ENCODE measurements around the gene TNIP2.

TNIP2 gene

GRCh38 chr4:2800691-2801596 lies 44.8 kb upstream of the TNIP2 start (continued):
- TF ChIP-seq INSM2 (tag by site-specific recombination; IDR thresholded peaks at IDR 0.05), result no peak
- TF ChIP-seq, protein P1, sequence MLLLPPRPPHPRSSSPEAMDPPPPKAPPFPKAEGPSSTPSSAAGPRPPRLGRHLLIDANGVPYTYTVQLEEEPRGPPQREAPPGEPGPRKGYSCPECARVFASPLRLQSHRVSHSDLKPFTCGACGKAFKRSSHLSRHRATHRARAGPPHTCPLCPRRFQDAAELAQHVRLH (tag by site-specific recombination; IDR thresholded peaks at IDR 0.05), result no peak
- no peak for TF ChIP-seq ZSCAN5A (tag by site-specific recombination; IDR thresholded peaks at IDR 0.05)
- TF ChIP-seq ZNF626 (tag by site-specific recombination; IDR thresholded peaks at IDR 0.05), result no peak
- TF ChIP-seq ZNF624 (tag by site-specific recombination; IDR thresholded peaks at IDR 0.05), result no peak
- no peak for TF ChIP-seq PRDM2 (tag by site-specific recombination; IDR thresholded peaks at IDR 0.05; ENCODE audit: borderline replicate concordance)
- TF ChIP-seq ZSCAN30 (tag by site-specific recombination; IDR thresholded peaks at IDR 0.05), result no peak
- TF ChIP-seq, protein P2, sequence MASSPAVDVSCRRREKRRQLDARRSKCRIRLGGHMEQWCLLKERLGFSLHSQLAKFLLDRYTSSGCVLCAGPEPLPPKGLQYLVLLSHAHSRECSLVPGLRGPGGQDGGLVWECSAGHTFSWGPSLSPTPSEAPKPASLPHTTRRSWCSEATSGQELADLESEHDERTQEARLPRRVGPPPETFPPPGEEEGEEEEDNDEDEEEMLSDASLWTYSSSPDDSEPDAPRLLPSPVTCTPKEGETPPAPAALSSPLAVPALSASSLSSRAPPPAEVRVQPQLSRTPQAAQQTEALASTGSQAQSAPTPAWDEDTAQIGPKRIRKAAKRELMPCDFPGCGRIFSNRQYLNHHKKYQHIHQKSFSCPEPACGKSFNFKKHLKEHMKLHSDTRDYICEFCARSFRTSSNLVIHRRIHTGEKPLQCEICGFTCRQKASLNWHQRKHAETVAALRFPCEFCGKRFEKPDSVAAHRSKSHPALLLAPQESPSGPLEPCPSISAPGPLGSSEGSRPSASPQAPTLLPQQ (tag by site-specific recombination; IDR thresholded peaks at IDR 0.05), result peak; percentile 70
- TF ChIP-seq, protein P3, sequence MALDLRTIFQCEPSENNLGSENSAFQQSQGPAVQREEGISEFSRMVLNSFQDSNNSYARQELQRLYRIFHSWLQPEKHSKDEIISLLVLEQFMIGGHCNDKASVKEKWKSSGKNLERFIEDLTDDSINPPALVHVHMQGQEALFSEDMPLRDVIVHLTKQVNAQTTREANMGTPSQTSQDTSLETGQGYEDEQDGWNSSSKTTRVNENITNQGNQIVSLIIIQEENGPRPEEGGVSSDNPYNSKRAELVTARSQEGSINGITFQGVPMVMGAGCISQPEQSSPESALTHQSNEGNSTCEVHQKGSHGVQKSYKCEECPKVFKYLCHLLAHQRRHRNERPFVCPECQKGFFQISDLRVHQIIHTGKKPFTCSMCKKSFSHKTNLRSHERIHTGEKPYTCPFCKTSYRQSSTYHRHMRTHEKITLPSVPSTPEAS (tag by site-specific recombination; IDR thresholded peaks at IDR 0.05), result no peak
- 0 out of 2 replicates have a peak, but pooled peaks have one; percentile 8 for TF ChIP-seq ZIC2 (tag by site-specific recombination; IDR thresholded peaks at IDR 0.05)
- TF ChIP-seq ZNF629 (tag by site-specific recombination; IDR thresholded peaks at IDR 0.05), result no peak
- TF ChIP-seq, protein P4, sequence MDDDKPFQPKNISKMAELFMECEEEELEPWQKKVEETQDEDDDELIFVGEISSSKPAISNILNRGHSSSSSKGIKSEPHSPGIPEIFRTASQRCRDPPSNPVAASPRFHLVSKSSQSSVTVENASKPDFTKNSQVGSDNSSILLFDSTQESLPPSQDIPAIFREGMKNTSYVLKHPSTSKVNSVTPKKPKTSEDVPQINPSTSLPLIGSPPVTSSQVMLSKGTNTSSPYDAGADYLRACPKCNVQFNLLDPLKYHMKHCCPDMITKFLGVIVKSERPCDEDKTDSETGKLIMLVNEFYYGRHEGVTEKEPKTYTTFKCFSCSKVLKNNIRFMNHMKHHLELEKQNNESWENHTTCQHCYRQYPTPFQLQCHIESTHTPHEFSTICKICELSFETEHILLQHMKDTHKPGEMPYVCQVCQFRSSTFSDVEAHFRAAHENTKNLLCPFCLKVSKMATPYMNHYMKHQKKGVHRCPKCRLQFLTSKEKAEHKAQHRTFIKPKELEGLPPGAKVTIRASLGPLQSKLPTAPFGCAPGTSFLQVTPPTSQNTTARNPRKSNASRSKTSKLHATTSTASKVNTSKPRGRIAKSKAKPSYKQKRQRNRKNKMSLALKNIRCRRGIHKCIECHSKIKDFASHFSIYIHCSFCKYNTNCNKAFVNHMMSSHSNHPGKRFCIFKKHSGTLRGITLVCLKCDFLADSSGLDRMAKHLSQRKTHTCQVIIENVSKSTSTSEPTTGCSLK (tag by site-specific recombination; IDR thresholded peaks at IDR 0.05), result no peak
- TF ChIP-seq ZNF174 (tag by site-specific recombination; IDR thresholded peaks at IDR 0.05), result no peak
- peak; percentile 60 for TF ChIP-seq EGR2 (tag by site-specific recombination; IDR thresholded peaks at IDR 0.05; ENCODE audit: low read depth)
- TF ChIP-seq HIC1 (tag by site-specific recombination; IDR thresholded peaks at IDR 0.05), result no peak
- no peak for TF ChIP-seq ZNF670 (tag by site-specific recombination; IDR thresholded peaks at IDR 0.05; ENCODE audit: low read depth)
- no peak for TF ChIP-seq ZNF621 (tag by site-specific recombination; IDR thresholded peaks at IDR 0.05)
- TF ChIP-seq ZNF214 (tag by site-specific recombination; IDR thresholded peaks at IDR 0.05; ENCODE audit: borderline replicate concordance), result no peak
- TF ChIP-seq ZNF529 (tag by site-specific recombination; IDR thresholded peaks at IDR 0.05; ENCODE audit: insufficient replicate concordance), result no peak
- no peak for TF ChIP-seq ZNF426 (tag by site-specific recombination; IDR thresholded peaks at IDR 0.05)
- TF ChIP-seq ZNF366 (tag by site-specific recombination; conservative IDR thresholded peaks at IDR 0.05), result no peak
